Choroid plexus epithelial cell (primary cell): ENCODE results near the gene EFNB2.
A peak's percentile ranks its signal among the peaks of the same experiment; 100 is the strongest.

ENCODE experiments used
- DNase-seq: peaks from one replicate; pipeline ENCODE4 v3.0.0-alpha.2; 2010; ENCODE audit warnings: low read depth
- H3K4me3 ChIP-seq: 2 replicates; pipeline ENCODE4 v1.5.1; 2011; ENCODE audit warnings: low read depth, mild to moderate bottlenecking, control low read depth, low read length, moderate library complexity
- TF ChIP-seq, protein P1 (sequence below): conservative IDR thresholded peaks from 2 replicates; pipeline ENCODE4 v1.5.1; 2011; ENCODE audit warnings: low read depth, mild to moderate bottlenecking, control low read depth, inconsistent platforms, low read length, moderate library complexity

Gene EFNB2

DNA sequence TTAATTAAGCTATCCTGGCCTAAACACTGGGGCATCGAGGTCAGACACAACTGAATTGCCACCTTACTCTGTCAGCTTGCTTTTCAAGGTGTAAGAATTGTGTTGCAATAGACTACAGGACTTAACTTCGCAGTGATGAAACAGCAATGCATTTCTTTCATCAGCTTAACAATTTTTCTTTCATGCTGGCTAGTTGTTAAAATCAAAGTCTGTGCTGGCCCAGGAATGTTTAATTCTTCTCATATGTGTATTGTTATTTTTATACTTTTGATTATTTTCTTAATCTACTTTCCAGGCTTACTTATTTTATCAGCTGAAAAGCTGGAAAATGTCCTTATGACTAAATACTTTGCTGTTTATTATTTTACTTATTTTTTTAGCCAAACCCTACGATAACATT lies 79.7 kb downstream of the EFNB2 start:
- H3K4me3 ChIP-seq, result no peak overlapping the region
- TF ChIP-seq, protein P1, sequence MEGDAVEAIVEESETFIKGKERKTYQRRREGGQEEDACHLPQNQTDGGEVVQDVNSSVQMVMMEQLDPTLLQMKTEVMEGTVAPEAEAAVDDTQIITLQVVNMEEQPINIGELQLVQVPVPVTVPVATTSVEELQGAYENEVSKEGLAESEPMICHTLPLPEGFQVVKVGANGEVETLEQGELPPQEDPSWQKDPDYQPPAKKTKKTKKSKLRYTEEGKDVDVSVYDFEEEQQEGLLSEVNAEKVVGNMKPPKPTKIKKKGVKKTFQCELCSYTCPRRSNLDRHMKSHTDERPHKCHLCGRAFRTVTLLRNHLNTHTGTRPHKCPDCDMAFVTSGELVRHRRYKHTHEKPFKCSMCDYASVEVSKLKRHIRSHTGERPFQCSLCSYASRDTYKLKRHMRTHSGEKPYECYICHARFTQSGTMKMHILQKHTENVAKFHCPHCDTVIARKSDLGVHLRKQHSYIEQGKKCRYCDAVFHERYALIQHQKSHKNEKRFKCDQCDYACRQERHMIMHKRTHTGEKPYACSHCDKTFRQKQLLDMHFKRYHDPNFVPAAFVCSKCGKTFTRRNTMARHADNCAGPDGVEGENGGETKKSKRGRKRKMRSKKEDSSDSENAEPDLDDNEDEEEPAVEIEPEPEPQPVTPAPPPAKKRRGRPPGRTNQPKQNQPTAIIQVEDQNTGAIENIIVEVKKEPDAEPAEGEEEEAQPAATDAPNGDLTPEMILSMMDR, result no peak
- DNase-seq, result no peak

DNA sequence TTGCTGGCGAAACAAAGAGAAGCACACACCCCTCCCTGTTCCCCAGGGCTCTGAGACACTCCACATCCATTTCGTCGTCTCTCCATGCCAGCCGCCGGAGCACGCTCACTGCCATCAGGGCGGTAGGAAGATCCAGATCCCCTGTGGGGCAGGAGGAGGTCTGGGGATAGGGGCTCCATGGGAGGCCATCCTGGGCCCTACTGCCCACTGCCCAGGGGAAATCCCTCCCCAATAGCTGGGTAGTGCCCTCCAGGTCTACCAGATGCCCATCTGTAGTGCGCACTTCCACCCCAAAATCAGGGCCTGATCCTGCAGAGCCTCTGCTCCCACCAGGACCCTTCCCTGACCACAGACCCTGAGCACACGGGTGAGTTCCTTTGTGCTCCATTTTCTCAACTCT lies 80.3 kb downstream of the EFNB2 start:
- H3K4me3 ChIP-seq, result no peak overlapping the region
- TF ChIP-seq, protein P1, result no peak
- no peak for DNase-seq

DNA sequence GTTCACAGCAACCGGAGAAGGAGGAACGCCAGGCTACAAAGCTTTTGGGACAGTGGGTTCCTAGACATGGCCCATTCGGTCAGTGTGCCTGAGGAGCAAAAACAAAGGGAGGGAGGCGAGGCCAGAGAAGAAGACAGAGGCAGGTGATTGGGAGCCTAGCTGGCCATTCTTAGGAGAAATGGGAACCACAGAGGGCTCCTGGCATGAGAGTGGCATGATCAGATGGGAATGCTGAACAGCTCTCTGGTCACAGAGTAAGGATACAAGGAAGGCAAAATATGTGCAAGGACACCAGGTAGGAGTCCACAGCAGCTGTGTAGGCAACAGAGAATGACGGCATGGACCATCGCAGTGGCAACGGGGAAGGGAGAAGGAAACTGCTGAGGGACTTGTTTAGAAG lies 82.4 kb downstream of the EFNB2 start:
- TF ChIP-seq, protein P1, result no peak
- DNase-seq, result no peak
- H3K4me3 ChIP-seq, result no peak overlapping the region

DNA sequence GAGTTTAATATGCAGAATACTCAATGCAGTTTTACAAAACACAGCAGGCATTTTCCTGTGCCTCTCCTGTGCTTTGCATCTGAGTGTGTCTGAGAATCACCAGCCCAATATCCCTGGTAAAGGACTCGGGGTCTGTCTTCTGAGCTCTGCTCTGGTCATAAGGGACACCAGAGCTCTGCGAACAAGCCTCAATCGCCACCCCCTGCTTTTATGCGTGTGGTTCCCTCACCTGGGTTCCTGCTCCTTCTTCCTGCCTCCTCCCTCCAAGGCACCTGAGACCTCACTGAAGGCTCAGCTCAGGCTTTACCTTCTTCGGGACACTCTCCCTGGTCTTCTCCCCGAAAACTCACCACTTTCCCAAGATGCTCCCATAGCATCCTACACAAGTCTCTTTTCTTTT lies 84.5 kb downstream of the EFNB2 start:
- DNase-seq, result no peak
- no peak overlapping the region for H3K4me3 ChIP-seq
- TF ChIP-seq, protein P1, result no peak

DNA sequence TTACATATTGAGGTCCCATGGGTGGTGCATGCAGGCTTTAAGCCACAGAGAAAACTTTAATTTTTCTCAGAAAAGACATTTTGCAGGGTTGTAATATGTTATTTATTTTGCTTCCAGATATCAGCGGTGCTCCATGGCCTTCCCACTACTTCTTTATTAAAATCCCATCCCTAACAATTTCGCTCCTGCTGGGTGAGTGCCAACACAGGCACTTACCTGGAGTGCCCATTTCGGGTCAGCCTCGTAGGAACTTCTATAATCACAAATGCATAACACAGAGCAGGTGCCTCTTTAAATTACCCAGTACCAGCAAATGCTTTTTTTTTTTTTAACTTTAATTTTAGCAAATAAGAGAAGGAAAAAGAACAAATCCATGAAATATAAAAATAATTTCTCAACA lies 86.4 kb downstream of the EFNB2 start:
- TF ChIP-seq, protein P1, result no peak
- no peak overlapping the region for H3K4me3 ChIP-seq
- no peak for DNase-seq

DNA sequence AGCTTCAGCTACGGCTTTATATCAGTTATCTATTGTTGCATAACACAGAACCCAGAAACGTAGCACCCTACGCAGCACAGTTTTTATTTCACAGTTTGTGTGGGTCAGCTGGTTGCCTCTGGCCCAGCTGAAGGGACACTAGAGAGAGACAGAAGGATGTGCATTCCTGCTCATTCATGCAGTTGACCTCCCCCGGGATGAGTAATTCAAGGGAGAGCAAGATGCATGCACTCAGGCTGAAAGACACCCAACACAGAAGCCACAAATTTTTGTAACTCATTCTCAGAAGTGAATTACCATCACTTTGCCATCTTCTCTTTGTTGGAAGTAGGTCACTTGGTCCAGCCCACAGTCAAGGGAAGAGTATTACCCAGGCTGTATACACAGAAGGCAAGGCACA lies 89.5 kb downstream of the EFNB2 start:
- TF ChIP-seq, protein P1, result no peak
- H3K4me3 ChIP-seq, result no peak overlapping the region
- peak; percentile 61 for DNase-seq

DNA sequence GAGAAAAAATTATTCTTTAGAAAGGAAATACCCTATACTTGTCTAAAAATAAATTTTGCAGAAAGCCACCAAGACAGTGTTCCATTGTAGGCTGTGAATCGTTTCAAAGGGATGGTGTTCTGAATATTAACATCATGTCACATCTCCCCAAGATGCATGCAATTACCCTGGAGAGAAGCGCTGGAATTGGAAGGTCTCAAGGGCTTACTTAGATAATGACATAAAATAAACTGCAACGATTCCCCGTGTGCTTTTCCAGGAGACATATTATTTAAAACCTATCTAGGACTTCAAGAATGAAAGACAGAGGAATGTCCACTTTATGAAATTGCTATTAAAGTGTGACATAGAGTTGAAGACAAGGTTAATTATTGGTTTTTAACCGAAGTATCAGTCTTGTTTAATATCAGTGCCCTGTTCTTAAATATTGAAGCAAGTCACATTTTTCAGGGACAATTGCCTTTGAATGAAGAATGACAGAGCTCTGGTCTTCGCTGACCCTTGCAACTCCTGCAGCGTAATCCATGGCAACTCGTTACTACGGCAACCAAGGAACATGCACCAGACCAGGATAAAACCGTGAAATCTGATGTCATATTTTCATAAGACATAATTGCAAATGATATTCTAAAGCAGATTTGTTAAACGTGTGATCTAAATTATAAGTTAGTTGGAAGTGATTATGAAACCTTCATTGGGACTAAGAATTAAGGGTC lies 91.7 kb downstream of the EFNB2 start:
- TF ChIP-seq, protein P1, result no peak
- no peak for DNase-seq
- no peak overlapping the region for H3K4me3 ChIP-seq
